ENCODE measurements around the gene KIAA1671. TPM values are rescaled to one million over a fixed set of nuclear protein-coding genes. Genes with fewer than 3 reads are reported as not detected.

Gene KIAA1671
- 30.8 and 38.3 TPM in 2 replicates for total RNA-seq

DNA sequence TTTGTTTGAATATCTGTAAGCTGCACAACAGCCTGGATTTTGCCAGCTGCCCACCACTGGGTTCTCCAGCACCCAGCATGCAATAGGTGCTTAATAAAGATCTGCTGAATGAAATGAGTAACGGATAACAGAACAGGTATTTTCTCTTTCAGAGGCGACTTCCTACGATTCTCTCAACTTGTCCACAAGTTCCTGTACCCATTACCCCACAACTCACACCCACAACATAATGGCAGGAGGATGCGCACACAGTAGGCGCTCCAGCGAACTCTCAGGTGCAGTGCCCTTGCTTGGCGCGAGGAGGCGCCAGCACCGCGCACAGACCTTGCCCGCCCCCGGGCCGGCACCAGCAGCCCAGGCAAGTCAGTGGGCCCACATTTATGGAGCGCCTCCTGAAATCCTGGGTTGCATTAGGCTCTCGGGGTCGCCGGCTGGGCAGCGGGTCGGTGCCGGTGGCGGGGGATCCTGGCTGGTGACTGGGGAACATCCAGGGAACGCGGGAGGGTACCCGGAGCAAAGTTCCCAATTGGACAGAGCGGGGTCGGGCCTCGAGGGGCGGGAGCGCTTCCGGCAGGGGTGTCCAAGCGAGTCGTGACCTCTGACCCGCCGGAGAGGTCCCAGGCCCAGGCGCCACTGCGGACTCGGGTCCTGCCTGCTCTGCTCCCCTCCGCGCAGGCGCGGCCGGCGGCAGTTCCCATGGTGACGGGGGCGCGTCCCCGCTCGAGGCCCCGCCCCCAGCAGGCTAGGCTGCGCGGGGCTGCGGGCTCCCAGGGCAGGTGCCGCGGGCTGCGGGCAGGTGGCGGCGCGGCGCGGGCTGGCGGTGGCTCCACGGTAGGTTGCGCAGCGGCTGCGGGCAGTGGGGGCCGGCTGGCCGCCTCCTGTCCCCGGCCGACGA is at the start of gene KIAA1671:
Gene KIAA1671 (plus strand): TSS at position 775 of the 895 bp plus-strand sequence. CDS start 75,284 bp downstream, outside the sequence.

GRCh38 chr22:25199731-25200520 is 247.4 kb downstream of the KIAA1671 start, which contains the start of gene CRYBB3:
Gene CRYBB3, plus strand, starts transcription at chr22:25199858. Its CDS starts 1,539 bp downstream, at chr22:25201397.

GRCh38 chr22:25219211-25219689 is 266.7 kb downstream of the KIAA1671 start, which contains the start of gene CRYBB2:
Gene CRYBB2, plus strand, starts transcription at chr22:25219639. Its CDS starts 1,791 bp downstream, at chr22:25221430.

Other genes starting within 250 kb of the KIAA1671 start
- gene PIWIL3, start 178.0 kb upstream of the KIAA1671 start, total RNA-seq: not detected in 2 replicates
- not detected in 2 replicates for gene SGSM1, start 146.5 kb upstream of the KIAA1671 start, total RNA-seq
- gene LHFPL7, start 6.0 kb upstream of the KIAA1671 start, total RNA-seq: not detected in 2 replicates
- gene CRYBB3, start 247.1 kb downstream of the KIAA1671 start, total RNA-seq: 0.56 TPM in 1 of 2 replicates, not detected in the other

All from airway epithelial cell (primary cell).